OCI-LY1 (cell line): ENCODE measurements around the gene VPS41.

Experiments used
- CTCF ChIP-seq: fragments of 200-600 bp; sonication (generic), shearing (Covaris generic); IDR thresholded peaks from 2 replicates; pipeline ENCODE4 v1.5.1; 2017; ENCODE audit warnings: mild to moderate bottlenecking, antibody characterized with exemption, low read length, moderate library complexity, mixed read lengths
- EZH2 ChIP-seq: fragments of 200-600 bp; sonication (generic), shearing (Covaris generic); IDR thresholded peaks from 2 replicates; pipeline ENCODE4 v1.8.0; 2017; ENCODE audit warnings: borderline replicate concordance, mixed run types, mild to moderate bottlenecking, antibody characterized with exemption, low read length, moderate library complexity, mixed read lengths

- TF ChIP-seq CTCF (no peak), EZH2 (no peak)
These were observed 38.8 kb downstream of the VPS41 start for GRCh38 chr7:38870147-38870546.
